GM12891 (cell line): Measurements from ENCODE around the gene CHID1.

ENCODE experiments used
- POLR2A ChIP-seq: IDR thresholded peaks from 2 replicates; pipeline ENCODE4 v1.6.1; 2011; ENCODE audit warnings: low read depth, low read length, control low read depth
- POLR2AphosphoS5 ChIP-seq: IDR thresholded peaks from 2 replicates; pipeline ENCODE4 v1.6.1; 2011; ENCODE audit warnings: low read depth, low read length, control low read depth
- POU2F2 ChIP-seq: IDR thresholded peaks from 2 replicates; pipeline ENCODE4 v1.6.1; 2011; ENCODE audit warnings: low read depth, mild to moderate bottlenecking, control low read depth, low read length, moderate library complexity
- TAF1 ChIP-seq: IDR thresholded peaks from 2 replicates; pipeline ENCODE4 v1.6.1; 2011; ENCODE audit warnings: low read depth, low read length, control low read depth

DNA sequence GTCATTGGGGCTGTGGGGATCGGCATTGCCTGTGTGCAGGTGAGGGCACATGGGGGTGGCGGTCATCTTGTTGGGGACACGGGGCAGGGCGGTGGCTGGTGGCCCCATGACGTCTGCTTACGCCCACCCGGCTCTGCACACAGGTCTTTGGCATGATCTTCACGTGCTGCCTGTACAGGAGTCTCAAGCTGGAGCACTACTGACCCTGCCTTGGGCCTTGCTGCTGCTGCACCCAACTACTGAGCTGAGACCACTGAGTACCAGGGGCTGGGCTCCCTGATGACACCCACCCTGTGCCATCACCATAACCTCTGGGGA lies 72.7 kb downstream of the CHID1 start:
- TF ChIP-seq POLR2AphosphoS5: no peak
- no peak for TF ChIP-seq TAF1
- TF ChIP-seq POLR2A: no peak
- no peak for TF ChIP-seq POU2F2
